Tibial artery (tissue), 4 donors: ENCODE data around the gene SLC2A2.

Experiments
- DNase-seq, 2 donors: peaks; one replicate each; pipeline ENCODE4 v3.0.0-alpha.2; 2019
- H3K27ac ChIP-seq, 2 donors: fragments of 200-600 bp; sonication (generic) in 1 of 2; 1 replicate in 1 of 2; 2 replicates in 1 of 2; pipeline ENCODE4 v1.5.1; 2018 to 2019; ENCODE audit warnings: mild to moderate bottlenecking in 1 of 2
- H3K27me3 ChIP-seq, 2 donors: fragments of 200-600 bp; sonication (generic) in 1 of 2; one replicate each; pipeline versions ENCODE4 v1.5.1 to v1.6.0; 2016 to 2019
- H3K36me3 ChIP-seq, 3 donors: fragments of 200-600 bp; sonication (generic) in 2 of 3; one replicate each; pipeline ENCODE4 v1.5.1; 2016 to 2019; ENCODE audit warnings: mild to moderate bottlenecking in 2 of 3
- H3K4me1 ChIP-seq, 4 donors: fragments of 200-600 bp; sonication (generic) in 2 of 4; 1 replicate in 3 of 4; 2 replicates in 1 of 4; pipeline ENCODE4 v1.5.1; 2016 to 2019
- H3K4me3 ChIP-seq, 2 donors: fragments of 200-600 bp; sonication (generic) in 1 of 2; 1 replicate in 1 of 2; 2 replicates in 1 of 2; pipeline ENCODE4 v1.5.1; 2018 to 2019; ENCODE audit warnings: mild to moderate bottlenecking in 2 of 2
- H3K9me3 ChIP-seq, 3 donors: fragments of 200-600 bp; sonication (generic) in 1 of 3; one replicate each; pipeline ENCODE4 v1.5.1; 2016 to 2019
- CTCF ChIP-seq, 2 experiments: fragments of 200-600 bp in 1 of 2; fragments of 450-650 bp in 1 of 2; IDR thresholded peaks; one replicate each; pipeline ENCODE4 v1.5.1; 2017 to 2019; ENCODE audit warnings: antibody characterized with exemption in 2 of 2, mild to moderate bottlenecking in 1 of 2, moderate library complexity in 1 of 2
- intact Hi-C: fragments of 100-400 bp; cut with DNase I; formaldehyde crosslinking; loops from one replicate; pipeline ENCODE4 v1.15.0; 2023; ENCODE audit warnings: low total_unique reads

Gene SLC2A2

GRCh38 chr3:170949211-170949610, 77.3 kb downstream of the SLC2A2 start:
- Histone ChIP-seq H3K4me3 (no peak overlapping the region), H3K36me3 (no peaks in the 10 kb centered on the region), H3K27me3 (no peaks in the 10 kb centered on the region), H3K4me1 (no peaks in the 10 kb centered on the region), H3K9me3 (peaks cover 0 to 4% (median 0%) of the 10 kb centered on the region in 3 donors), H3K27ac (no peak overlapping the region)
- DNase-seq, result no peak
- TF ChIP-seq CTCF (IDR thresholded peaks at IDR 0.05), result no peak
- intact Hi-C loops, result no loop called here

GRCh38 chr3:170947018-170947769, 79.3 kb downstream of the SLC2A2 start:
- DNase-seq, result no peak
- Histone ChIP-seq H3K27ac (no peak overlapping the region), H3K27me3 (no peaks in the 10 kb centered on the region), H3K4me1 (no peaks in the 10 kb centered on the region), H3K36me3 (no peaks in the 10 kb centered on the region), H3K9me3 (peaks cover 0 to 4% (median 0%) of the 10 kb centered on the region in 3 donors), H3K4me3 (no peak overlapping the region)
- intact Hi-C loops, result no loop called here
- TF ChIP-seq CTCF (IDR thresholded peaks at IDR 0.05), result no peak
